OCI-LY3 (cell line): ENCODE data around the gene GPR26.

Experiments used
- H2AFZ ChIP-seq: fragments of 200-600, 300-600 bp; shearing (Covaris generic); 2 replicates; pipeline ENCODE4 v1.6.0; 2014; ENCODE audit warnings: antibody characterized with exemption, low read depth, low read length
- H3K27ac ChIP-seq: fragments of 200-600, 300-600 bp; sonication (generic); 2 replicates; pipeline ENCODE4 v1.5.1; 2014; ENCODE audit warnings: mild to moderate bottlenecking, low read length, moderate library complexity, mixed read lengths
- H3K27me3 ChIP-seq: fragments of 200-600, 300-600 bp; sonication (generic); 2 replicates; pipeline ENCODE4 v1.6.1; 2014; ENCODE audit warnings: low read depth, low read length, mixed read lengths
- H3K36me3 ChIP-seq: fragments of 200-600, 300-600 bp; sonication (generic); replicated peaks from 2 replicates; pipeline ENCODE3; 2014; ENCODE audit warnings: low read depth, low read length, mixed read lengths
- H3K4me1 ChIP-seq: fragments of 300-600, 200-600 bp; sonication (generic); 2 replicates; pipeline ENCODE4 v1.6.1; 2014; ENCODE audit warnings: low read length, mixed read lengths
- H3K4me2 ChIP-seq: fragments of 200-600, 300-600 bp; sonication (generic); 2 replicates; pipeline ENCODE4 v1.6.1; 2014; ENCODE audit warnings: low read length, mixed read lengths
- H3K4me3 ChIP-seq: fragments of 300-600, 200-600 bp; sonication (generic); 2 replicates; pipeline ENCODE4 v1.5.1; 2014; ENCODE audit warnings: antibody characterized with exemption, mild to moderate bottlenecking, low read length, moderate library complexity
- H3K79me2 ChIP-seq: fragments of 300-600, 200-600 bp; shearing (Covaris generic); 2 replicates; pipeline ENCODE4 v1.6.1; 2014; ENCODE audit warnings: mild to moderate bottlenecking, low read length, mixed read lengths
- H3K9ac ChIP-seq: fragments of 300-600, 200-600 bp; shearing (Covaris generic); 2 replicates; pipeline ENCODE4 v1.6.0; 2014; ENCODE audit warnings: mild to moderate bottlenecking, low read length, moderate library complexity
- H3K9me3 ChIP-seq: fragments of 200-600, 300-600 bp; shearing (Covaris generic); 2 replicates; pipeline ENCODE4 v1.6.1; 2014; ENCODE audit warnings: low read length, mixed read lengths; ENCODE audit not compliant: insufficient read depth
- H4K20me1 ChIP-seq: fragments of 200-600, 300-600 bp; sonication (generic); 2 replicates; pipeline ENCODE4 v1.6.1; 2016; ENCODE audit warnings: low read length, mixed read lengths; ENCODE audit not compliant: insufficient read depth
- EZH2phosphoT487 ChIP-seq: fragments of 200-600 bp; shearing (Covaris generic); IDR thresholded peaks from 2 replicates; pipeline ENCODE4 v1.6.1; 2018; ENCODE audit warnings: antibody characterized with exemption, mixed run types, low read depth
- TF ChIP-seq, protein P1 (sequence below): fragments of 200-600, 300-600 bp; sonication (generic); IDR thresholded peaks from 2 replicates; pipeline ENCODE4 v1.5.1; 2014; ENCODE audit warnings: antibody characterized with exemption, low read length, low read depth

Gene GPR26

DNA sequence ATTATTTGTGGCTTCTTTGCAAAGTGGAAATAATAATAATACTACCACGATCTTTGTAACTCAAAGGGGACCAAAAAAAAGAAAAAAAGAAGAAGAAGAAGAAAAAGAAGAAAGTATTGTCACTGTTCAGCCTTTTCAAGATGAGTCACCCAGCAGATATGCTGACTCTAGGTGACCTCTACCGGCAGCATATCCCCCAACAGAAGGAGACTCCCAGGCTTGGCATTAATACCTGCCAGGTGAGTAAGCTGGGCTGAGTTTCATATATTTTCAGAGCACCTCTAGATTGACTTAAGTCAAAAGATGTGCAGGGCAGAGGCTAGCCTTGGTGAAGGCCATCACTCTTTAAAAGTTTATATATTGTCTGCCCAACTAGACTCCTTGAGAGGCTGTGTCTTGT, 30.4 kb upstream of the GPR26 start:
- no peaks in the 10 kb centered on the region for H4K20me1 ChIP-seq
- peaks cover 22% of the 10 kb centered on the region for H3K27me3 ChIP-seq
- no peaks in the 10 kb centered on the region for H3K79me2 ChIP-seq
- H3K4me1 ChIP-seq: no peaks in the 10 kb centered on the region
- H3K4me2 ChIP-seq: no peak overlapping the region
- no peak overlapping the region for H2AFZ ChIP-seq
- no peaks in the 10 kb centered on the region for H3K36me3 ChIP-seq
- H3K9ac ChIP-seq: no peak overlapping the region
- no peak overlapping the region for H3K4me3 ChIP-seq
- TF ChIP-seq, protein P1, sequence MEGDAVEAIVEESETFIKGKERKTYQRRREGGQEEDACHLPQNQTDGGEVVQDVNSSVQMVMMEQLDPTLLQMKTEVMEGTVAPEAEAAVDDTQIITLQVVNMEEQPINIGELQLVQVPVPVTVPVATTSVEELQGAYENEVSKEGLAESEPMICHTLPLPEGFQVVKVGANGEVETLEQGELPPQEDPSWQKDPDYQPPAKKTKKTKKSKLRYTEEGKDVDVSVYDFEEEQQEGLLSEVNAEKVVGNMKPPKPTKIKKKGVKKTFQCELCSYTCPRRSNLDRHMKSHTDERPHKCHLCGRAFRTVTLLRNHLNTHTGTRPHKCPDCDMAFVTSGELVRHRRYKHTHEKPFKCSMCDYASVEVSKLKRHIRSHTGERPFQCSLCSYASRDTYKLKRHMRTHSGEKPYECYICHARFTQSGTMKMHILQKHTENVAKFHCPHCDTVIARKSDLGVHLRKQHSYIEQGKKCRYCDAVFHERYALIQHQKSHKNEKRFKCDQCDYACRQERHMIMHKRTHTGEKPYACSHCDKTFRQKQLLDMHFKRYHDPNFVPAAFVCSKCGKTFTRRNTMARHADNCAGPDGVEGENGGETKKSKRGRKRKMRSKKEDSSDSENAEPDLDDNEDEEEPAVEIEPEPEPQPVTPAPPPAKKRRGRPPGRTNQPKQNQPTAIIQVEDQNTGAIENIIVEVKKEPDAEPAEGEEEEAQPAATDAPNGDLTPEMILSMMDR: no peak
- no peak for TF ChIP-seq EZH2phosphoT487
- no peak overlapping the region for H3K27ac ChIP-seq
- no peaks in the 10 kb centered on the region for H3K9me3 ChIP-seq

DNA sequence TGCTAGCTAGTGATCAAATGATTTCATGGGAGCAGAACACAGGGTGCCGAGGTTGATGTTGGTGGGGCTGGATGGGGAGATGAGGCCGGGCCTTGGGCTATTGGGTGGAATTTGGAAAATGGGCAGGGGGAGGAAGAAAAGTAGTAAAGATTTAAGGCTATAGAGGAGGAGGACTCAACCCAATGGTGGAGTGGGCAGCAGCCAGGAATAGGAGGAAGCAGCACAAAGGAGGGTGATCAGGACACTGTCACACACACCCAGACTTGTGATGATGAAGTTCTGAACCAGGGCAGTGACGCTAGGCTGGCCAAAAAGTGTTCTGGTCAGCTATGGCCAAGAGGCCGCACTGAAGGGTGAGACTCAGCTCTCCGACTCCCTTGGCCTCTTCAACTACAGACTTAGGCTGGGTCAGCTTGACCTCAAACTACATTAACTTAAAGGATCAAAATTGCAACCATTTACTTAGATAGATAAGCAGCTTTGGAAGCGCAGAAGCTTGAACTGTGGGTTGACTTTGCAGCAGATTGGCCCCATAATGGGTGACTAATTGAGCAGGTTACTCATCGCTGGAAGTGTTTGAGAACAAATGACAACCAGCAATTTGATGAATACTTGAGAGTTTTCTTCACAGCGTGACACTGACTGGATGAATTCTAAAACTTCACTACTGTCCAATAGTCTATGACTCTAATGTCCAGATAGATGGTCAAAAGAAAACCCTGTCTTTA, 29.4 kb upstream of the GPR26 start:
- H3K79me2 ChIP-seq: no peaks in the 10 kb centered on the region
- H3K4me2 ChIP-seq: no peak overlapping the region
- TF ChIP-seq, protein P1: no peak
- TF ChIP-seq EZH2phosphoT487: no peak
- H3K9me3 ChIP-seq: no peaks in the 10 kb centered on the region
- no peaks in the 10 kb centered on the region for H4K20me1 ChIP-seq
- H3K4me1 ChIP-seq: no peaks in the 10 kb centered on the region
- no peaks in the 10 kb centered on the region for H3K36me3 ChIP-seq
- peaks cover 22% of the 10 kb centered on the region for H3K27me3 ChIP-seq
- H2AFZ ChIP-seq: no peak overlapping the region
- no peak overlapping the region for H3K9ac ChIP-seq
- no peak overlapping the region for H3K27ac ChIP-seq
- no peak overlapping the region for H3K4me3 ChIP-seq

DNA sequence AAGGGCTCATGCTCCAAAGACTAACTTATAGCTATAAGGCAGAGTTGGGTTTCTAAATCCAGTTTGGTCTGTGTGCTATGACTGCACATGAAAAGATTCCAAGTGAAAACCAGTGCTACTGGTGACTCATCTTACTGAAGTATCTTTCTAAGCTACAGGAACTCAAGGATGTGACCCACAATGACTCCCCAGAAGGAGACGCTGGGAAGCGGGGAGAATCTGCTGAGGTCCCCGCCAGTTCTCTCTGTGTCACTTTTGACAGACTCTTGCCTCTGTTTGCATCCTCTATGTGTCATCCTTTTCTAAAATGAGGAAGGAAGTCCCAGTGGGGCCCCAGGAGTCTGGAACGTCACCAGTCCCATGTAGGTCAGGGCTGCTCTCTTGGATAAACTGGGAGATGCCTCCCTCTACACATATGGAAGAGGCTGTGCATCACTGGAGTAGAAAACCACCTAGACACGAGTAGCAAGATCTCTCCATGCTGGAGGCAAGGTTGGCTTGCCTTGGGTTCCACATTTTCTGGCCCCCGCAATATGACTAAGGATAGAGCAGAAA, 28.8 kb upstream of the GPR26 start:
- Histone ChIP-seq H3K79me2 (no peaks in the 10 kb centered on the region), H4K20me1 (no peaks in the 10 kb centered on the region), H3K27me3 (peaks cover 22% of the 10 kb centered on the region), H2AFZ (no peak overlapping the region), H3K4me3 (no peak overlapping the region), H3K9me3 (no peaks in the 10 kb centered on the region), H3K36me3 (no peaks in the 10 kb centered on the region), H3K4me1 (no peaks in the 10 kb centered on the region), H3K27ac (no peak overlapping the region), H3K9ac (no peak overlapping the region), H3K4me2 (no peak overlapping the region)
- TF ChIP-seq, protein P1: no peak
- TF ChIP-seq EZH2phosphoT487: no peak

DNA sequence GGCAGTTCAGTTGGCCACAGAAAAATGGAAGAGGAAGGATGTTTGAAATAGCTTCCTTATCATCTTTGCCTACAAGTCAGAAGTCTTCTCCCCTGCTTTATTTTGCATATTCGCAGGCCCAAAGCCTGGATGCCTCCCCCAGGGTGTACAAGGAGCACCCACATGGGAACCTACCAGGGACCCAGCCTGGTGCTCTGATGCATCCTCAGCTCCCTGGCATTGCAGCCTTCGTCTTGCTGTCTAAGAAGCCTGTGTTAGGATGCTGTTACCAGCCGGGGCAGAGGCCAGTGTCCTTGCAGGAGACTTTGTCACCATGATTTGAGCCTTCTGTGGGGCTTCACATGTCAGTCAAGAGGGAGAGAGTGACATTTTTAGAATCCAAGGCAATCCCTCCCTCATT, 27.0 kb upstream of the GPR26 start:
- Histone ChIP-seq H3K4me2 (no peak overlapping the region), H2AFZ (no peak overlapping the region), H3K9me3 (no peaks in the 10 kb centered on the region), H3K79me2 (no peaks in the 10 kb centered on the region), H3K27me3 (peaks cover 22% of the 10 kb centered on the region), H3K4me3 (no peak overlapping the region), H4K20me1 (no peaks in the 10 kb centered on the region), H3K27ac (no peak overlapping the region), H3K36me3 (no peaks in the 10 kb centered on the region), H3K9ac (no peak overlapping the region), H3K4me1 (no peaks in the 10 kb centered on the region)
- TF ChIP-seq, protein P1: no peak
- TF ChIP-seq EZH2phosphoT487: no peak
